ENCODE data around the gene WDR76. TPM values are rescaled to one million over a fixed set of nuclear protein-coding genes. Genes with fewer than 3 reads are reported as not detected.
A peak's percentile ranks its signal among the peaks of the same experiment; 100 is the strongest.

The WDR76 gene
- total and polyA plus RNA-seq, 7 donors = 0.34 to 0.88 (median 0.69) TPM

DNA sequence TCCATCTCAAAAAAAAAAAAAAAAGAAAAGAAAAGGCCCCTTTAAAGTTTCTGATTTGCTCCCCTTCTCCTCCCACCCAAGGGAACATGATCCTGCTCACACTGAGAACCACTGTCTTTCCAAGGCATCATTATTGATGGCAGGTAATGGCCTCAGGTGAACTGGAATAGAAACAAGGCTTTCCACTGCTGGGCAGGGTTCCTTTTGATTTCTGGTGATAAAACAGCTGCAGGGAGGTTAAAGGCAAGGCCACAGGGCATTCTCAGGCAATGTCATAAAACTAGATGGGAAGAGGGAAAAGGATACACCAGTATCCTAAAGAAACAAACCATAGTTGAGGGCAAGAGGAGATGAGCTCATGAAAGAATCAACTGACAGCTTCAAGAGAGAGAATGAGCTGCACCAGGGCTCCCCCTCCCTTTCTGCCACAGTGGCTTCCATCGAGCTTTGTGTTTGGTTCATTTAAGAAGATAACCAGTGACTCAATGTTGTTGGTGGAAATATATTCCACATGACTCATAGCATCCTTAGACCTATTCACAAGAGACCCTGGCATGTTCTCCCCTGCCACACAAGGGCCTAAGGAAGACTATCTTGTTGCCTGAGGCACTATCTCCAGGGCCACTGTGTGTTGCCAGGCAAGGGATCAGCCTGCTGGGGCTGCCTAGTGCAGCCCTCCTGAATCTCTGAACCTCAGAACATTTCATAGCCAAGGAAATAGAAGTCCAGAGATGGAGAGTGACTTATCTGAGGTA, 86.4 kb downstream of the WDR76 start:
- Histone ChIP-seq H3K36me3 (ENCODE audit: insufficient read depth in 1 of 2, low read depth in 1 of 2) (no peaks in the 10 kb centered on the region), H3K4me3 (no peak overlapping the region), H3K27me3 (ENCODE audit: insufficient read depth in 3 of 3, low read length in 2 of 3) (no peaks in the 10 kb centered on the region), H3K4me1 (no peaks in the 10 kb centered on the region), H3K27ac (no peak overlapping the region), H3K9me3 (no peaks in the 10 kb centered on the region)
- TF ChIP-seq, protein P1, sequence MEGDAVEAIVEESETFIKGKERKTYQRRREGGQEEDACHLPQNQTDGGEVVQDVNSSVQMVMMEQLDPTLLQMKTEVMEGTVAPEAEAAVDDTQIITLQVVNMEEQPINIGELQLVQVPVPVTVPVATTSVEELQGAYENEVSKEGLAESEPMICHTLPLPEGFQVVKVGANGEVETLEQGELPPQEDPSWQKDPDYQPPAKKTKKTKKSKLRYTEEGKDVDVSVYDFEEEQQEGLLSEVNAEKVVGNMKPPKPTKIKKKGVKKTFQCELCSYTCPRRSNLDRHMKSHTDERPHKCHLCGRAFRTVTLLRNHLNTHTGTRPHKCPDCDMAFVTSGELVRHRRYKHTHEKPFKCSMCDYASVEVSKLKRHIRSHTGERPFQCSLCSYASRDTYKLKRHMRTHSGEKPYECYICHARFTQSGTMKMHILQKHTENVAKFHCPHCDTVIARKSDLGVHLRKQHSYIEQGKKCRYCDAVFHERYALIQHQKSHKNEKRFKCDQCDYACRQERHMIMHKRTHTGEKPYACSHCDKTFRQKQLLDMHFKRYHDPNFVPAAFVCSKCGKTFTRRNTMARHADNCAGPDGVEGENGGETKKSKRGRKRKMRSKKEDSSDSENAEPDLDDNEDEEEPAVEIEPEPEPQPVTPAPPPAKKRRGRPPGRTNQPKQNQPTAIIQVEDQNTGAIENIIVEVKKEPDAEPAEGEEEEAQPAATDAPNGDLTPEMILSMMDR (IDR thresholded peaks at IDR 0.05) = no peak
- WGBS, 3 donors = 8 to 24% (median 13%) methylated on average over 1 of the region's 1 CpG
- intact Hi-C loops (cut with DNase I) = no loop called here
- no peak for DNase-seq
- peak in 1 of 4 donors; percentile 22 for ATAC-seq

GRCh38 chr15:43913941-43914340, 87.1 kb downstream of the WDR76 start:
- no peaks in the 10 kb centered on the region for H3K36me3 ChIP-seq (ENCODE audit: insufficient read depth in 1 of 2, low read depth in 1 of 2)
- WGBS, 3 donors = 50 to 68% (median 54%) methylated on average over 1 of the region's 1 CpG
- TF ChIP-seq, protein P1 (IDR thresholded peaks at IDR 0.05) = no peak
- no peak overlapping the region for H3K27ac ChIP-seq
- no peaks in the 10 kb centered on the region for H3K4me1 ChIP-seq
- no peaks in the 10 kb centered on the region for H3K27me3 ChIP-seq (ENCODE audit: insufficient read depth in 3 of 3, low read length in 2 of 3)
- H3K9me3 ChIP-seq = no peaks in the 10 kb centered on the region
- intact Hi-C loops (cut with DNase I) = no loop called here
- no peak for DNase-seq
- ATAC-seq = no peak
- H3K4me3 ChIP-seq = no peak overlapping the region

DNA sequence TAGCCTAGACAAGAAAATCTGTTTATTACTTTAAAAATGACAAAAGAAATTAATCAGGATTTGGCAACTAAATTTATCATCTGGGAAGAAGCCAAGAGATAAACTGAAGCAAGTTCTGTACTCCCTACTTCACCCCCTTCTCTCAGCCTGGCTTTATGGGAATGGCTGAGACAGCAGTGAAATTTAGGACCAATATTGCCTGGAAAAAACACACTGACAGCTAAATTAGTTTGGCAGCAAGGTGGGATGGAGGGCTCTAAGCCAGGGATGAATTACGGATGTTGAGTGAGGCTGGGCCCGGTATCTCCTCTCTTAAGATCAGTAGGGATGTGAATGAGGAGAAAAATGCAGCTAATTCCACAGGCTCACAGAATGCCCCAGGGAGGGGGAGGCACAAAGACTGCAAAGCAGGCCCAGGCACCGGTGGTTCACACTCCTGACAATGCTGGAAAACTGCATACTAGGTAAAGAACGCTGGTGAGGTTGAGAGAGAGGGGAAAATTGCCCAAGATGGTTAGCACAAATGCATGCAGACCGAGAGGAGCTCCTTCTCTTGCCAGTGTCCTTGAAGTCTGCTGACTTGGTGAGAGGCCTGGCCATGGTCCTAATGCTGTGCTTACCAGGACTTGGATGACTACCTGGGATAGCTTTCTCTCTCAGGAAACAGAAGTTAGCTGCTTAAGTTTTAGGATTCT, 89.0 kb downstream of the WDR76 start:
- Histone ChIP-seq H3K27ac (no peak overlapping the region), H3K4me1 (no peaks in the 10 kb centered on the region)

GRCh38 chr15:43916326-43916660, 89.5 kb downstream of the WDR76 start:
- no peak for ATAC-seq
- Histone ChIP-seq H3K27ac (no peak overlapping the region), H3K4me3 (no peak overlapping the region), H3K36me3 (ENCODE audit: insufficient read depth in 1 of 2, low read depth in 1 of 2) (no peaks in the 10 kb centered on the region), H3K9me3 (no peaks in the 10 kb centered on the region), H3K4me1 (no peaks in the 10 kb centered on the region), H3K27me3 (ENCODE audit: insufficient read depth in 3 of 3, low read length in 2 of 3) (no peaks in the 10 kb centered on the region)
- no peak for DNase-seq
- 79 to 86% (median 82%) methylated on average over 4 of the region's 4 CpGs for whole genome bisulfite sequencing, 3 donors
- intact Hi-C loops (cut with DNase I) = no loop called here
- TF ChIP-seq, protein P1 (IDR thresholded peaks at IDR 0.05) = no peak

More for the DNA sequence above, 89.0 kb downstream of the WDR76 start:
- H3K27me3 ChIP-seq (ENCODE audit: insufficient read depth in 3 of 3, low read length in 2 of 3) = no peaks in the 10 kb centered on the region
- no peaks in the 10 kb centered on the region for H3K36me3 ChIP-seq (ENCODE audit: insufficient read depth in 1 of 2, low read depth in 1 of 2)
- intact Hi-C loops (cut with DNase I) = no loop called here
- WGBS, 3 donors = 48 to 63% (median 55%) methylated on average over 5 of the region's 5 CpGs
- DNase-seq = no peak
- H3K9me3 ChIP-seq = no peaks in the 10 kb centered on the region
- no peak for ATAC-seq
- no peak overlapping the region for H3K4me3 ChIP-seq
- TF ChIP-seq, protein P1 (IDR thresholded peaks at IDR 0.05) = no peak

Other genes with a start within 250 kb of the WDR76 start
- 10 to 100 TPM; 19.3 to 37.3 (median 27.9) TPM for gene PPIP5K1, start 236.8 kb upstream of the WDR76 start, total RNA-seq
- 10 to 100 TPM in 1 of 3 donors, 1 to 10 TPM in 2; 4.5 to 14.2 (median 5.2) TPM for gene PPIP5K1, start 236.8 kb upstream of the WDR76 start, polyA plus RNA-seq
- gene CKMT1B, start 233.0 kb upstream of the WDR76 start, total RNA-seq = under 1 TPM in 1 of 4 donors, not detected in 3; 0.21 TPM
- under 1 TPM in 2 of 3 donors, not detected in 1; 0.10 to 0.14 TPM for gene CKMT1B, start 233.0 kb upstream of the WDR76 start, polyA plus RNA-seq
- under 1 TPM in 3 of 4 donors, not detected in 1; 0.08 to 0.62 (median 0.20) TPM for gene STRC, start 208.2 kb upstream of the WDR76 start, total RNA-seq
- gene STRC, start 208.2 kb upstream of the WDR76 start, polyA plus RNA-seq = under 1 TPM in 2 of 3 donors, not detected in 1; 0.10 to 0.31 TPM
- gene CATSPER2, start 178.2 kb upstream of the WDR76 start, total RNA-seq = 1 to 10 TPM in 3 of 4 donors, under 1 TPM in 1; 0.87 to 1.4 (median 1.2) TPM
- 1 to 10 TPM in 2 of 3 donors, under 1 TPM in 1; 0.80 to 3.2 (median 3.1) TPM for gene CATSPER2, start 178.2 kb upstream of the WDR76 start, polyA plus RNA-seq
- not detected for gene CKMT1A, start 133.1 kb upstream of the WDR76 start, total RNA-seq
- gene CKMT1A, start 133.1 kb upstream of the WDR76 start, polyA plus RNA-seq = under 1 TPM; 0.03 to 0.14 (median 0.12) TPM
- gene PDIA3, start 80.6 kb upstream of the WDR76 start, total RNA-seq = 10 to 100 TPM; 49.5 to 81.9 (median 66.7) TPM
- 10 to 100 TPM; 48.0 to 89.0 (median 50.0) TPM for gene PDIA3, start 80.6 kb upstream of the WDR76 start, polyA plus RNA-seq
- gene ELL3, start 50.0 kb upstream of the WDR76 start, total RNA-seq = 1 to 10 TPM; 1.3 to 8.5 (median 2.3) TPM
- gene ELL3, start 50.0 kb upstream of the WDR76 start, polyA plus RNA-seq = 1 to 10 TPM; 1.5 to 4.6 (median 4.1) TPM
- 1,000 to 10,000 TPM in 1 of 4 donors, 100 to 1,000 TPM in 3; 471 to 1,023 (median 623) TPM for gene SERF2, start 34.7 kb upstream of the WDR76 start, total RNA-seq
- gene SERF2, start 34.7 kb upstream of the WDR76 start, polyA plus RNA-seq = 1,000 to 10,000 TPM; 1,091 to 1,648 (median 1,147) TPM
- gene SERINC4, start 26.8 kb upstream of the WDR76 start, total RNA-seq = under 1 TPM; 0.18 to 0.30 (median 0.21) TPM
- under 1 TPM; 0.15 to 0.93 (median 0.57) TPM for gene SERINC4, start 26.8 kb upstream of the WDR76 start, polyA plus RNA-seq
- 10 to 100 TPM; 17.7 to 28.0 (median 18.9) TPM for gene HYPK, start 26.4 kb upstream of the WDR76 start, total RNA-seq
- 10 to 100 TPM in 2 of 3 donors, under 1 TPM in 1; 0.77 to 36.5 (median 26.4) TPM for gene HYPK, start 26.4 kb upstream of the WDR76 start, polyA plus RNA-seq
- gene MFAP1, start 2.3 kb upstream of the WDR76 start, total RNA-seq = 10 to 100 TPM; 18.0 to 21.4 (median 20.7) TPM
- gene MFAP1, start 2.3 kb upstream of the WDR76 start, polyA plus RNA-seq = 10 to 100 TPM; 17.2 to 31.4 (median 23.5) TPM

Measured in psoas muscle (tissue), 8 donors.